PC-9 (cell line): ENCODE measurements around the gene MARCHF6.

ENCODE experiments used
- CTCF ChIP-seq: fragments of 200-600 bp; sonication (generic); conservative IDR thresholded peaks from 2 replicates; pipeline ENCODE4 v1.6.1; 2017; ENCODE audit warnings: mixed run types, antibody characterized with exemption, mild to moderate bottlenecking, moderate library complexity
- EZH2 ChIP-seq: fragments of 200-600 bp; sonication (generic); IDR thresholded peaks from 2 replicates; pipeline ENCODE4 v1.8.0; 2017; ENCODE audit warnings: antibody characterized with exemption, low read depth

- TF ChIP-seq EZH2 (no peak), CTCF (no peak)
Observed at GRCh38 chr5:10337986-10338385, 15.5 kb upstream of the MARCHF6 start.
